Skeletal muscle cell (primary cell): ENCODE results near the gene DLG1.
A peak's percentile ranks its signal among the peaks of the same experiment; 100 is the strongest.
"Not testable (repeated sequence)": the region's sequence is repeated elsewhere in the genome, so short reads cannot be mapped to it uniquely, and the experiment has no call there.

Source experiments
- DNase-seq: peaks from one replicate; pipeline ENCODE4 v3.0.0-alpha.2; 2010; ENCODE audit warnings: low read depth
- H3K4me3 ChIP-seq: 2 replicates; pipeline ENCODE4 v1.5.1; 2011; ENCODE audit warnings: low read depth, mild to moderate bottlenecking, control low read depth, low read length, moderate library complexity

The DLG1 gene

GRCh38 chr3:197068077-197068476 is 230.3 kb downstream of the DLG1 start:
- H3K4me3 ChIP-seq: no peak overlapping the region
- no peak for DNase-seq

GRCh38 chr3:197064771-197065170 is 233.6 kb downstream of the DLG1 start:
- no peak overlapping the region for H3K4me3 ChIP-seq
- DNase-seq: no peak

GRCh38 chr3:197062446-197062845 is 236.0 kb downstream of the DLG1 start:
- no peak for DNase-seq
- no peak overlapping the region for H3K4me3 ChIP-seq

GRCh38 chr3:197051637-197052036 is 246.8 kb downstream of the DLG1 start:
- DNase-seq, H3K4me3 ChIP-seq: not testable (repeated sequence)

- no peak overlapping the region for H3K4me3 ChIP-seq
- DNase-seq: no peak
These were observed 247.9 kb downstream of the DLG1 start for GRCh38 chr3:197050511-197050910.

- no peak for DNase-seq
- no peak overlapping the region for H3K4me3 ChIP-seq
These were observed 255.9 kb downstream of the DLG1 start for GRCh38 chr3:197042539-197042938.

- no peak for DNase-seq
- no peak overlapping the region for H3K4me3 ChIP-seq
These were observed 256.4 kb downstream of the DLG1 start for GRCh38 chr3:197041875-197042488.

- H3K4me3 ChIP-seq: no peak overlapping the region
- no peak for DNase-seq
These were observed 257.8 kb downstream of the DLG1 start for GRCh38 chr3:197040658-197041057.

GRCh38 chr3:197038679-197039462 is 259.5 kb downstream of the DLG1 start:
- DNase-seq: no peak
- H3K4me3 ChIP-seq: no peak overlapping the region

- no peak overlapping the region for H3K4me3 ChIP-seq
- no peak for DNase-seq
These were observed 262.8 kb downstream of the DLG1 start for GRCh38 chr3:197035577-197035976.

- DNase-seq, H3K4me3 ChIP-seq: not testable (repeated sequence)
These were observed 263.6 kb downstream of the DLG1 start for GRCh38 chr3:197034778-197035177.

GRCh38 chr3:197033764-197034163 is 264.6 kb downstream of the DLG1 start:
- DNase-seq, H3K4me3 ChIP-seq: not testable (repeated sequence)

GRCh38 chr3:197031315-197032285 is 266.8 kb downstream of the DLG1 start:
- H3K4me3 ChIP-seq: no peak overlapping the region
- peak; percentile 96 for DNase-seq

GRCh38 chr3:197030379-197031314 is 267.8 kb downstream of the DLG1 start:
- no peak overlapping the region for H3K4me3 ChIP-seq
- DNase-seq: no peak

- DNase-seq: peak; percentile 33
- H3K4me3 ChIP-seq: peak within 1 kb of the TSS; percentile 49
These were observed 268.8 kb downstream of the DLG1 start, which contains the start of gene MELTF for GRCh38 chr3:197029511-197030167. Gene MELTF, minus strand, starts transcription at chr3:197029817. Its CDS starts 115 bp downstream, at chr3:197029702.

GRCh38 chr3:197028728-197029510 is 269.5 kb downstream of the DLG1 start:
- peak overlapping the region; percentile 49 for H3K4me3 ChIP-seq
- no peak for DNase-seq

- DNase-seq: no peak
- H3K4me3 ChIP-seq: no peak overlapping the region
These were observed 270.3 kb downstream of the DLG1 start for GRCh38 chr3:197027896-197028727.
